NCI-H82 (cell line): ENCODE measurements around the gene TINAGL1.

ENCODE experiments used
- DNase-seq: peaks from one replicate; lab custom pipeline; 2025; lab: John Stamatoyannopoulos, UW

Gene TINAGL1

GRCh38 chr1:31568895-31569595 lies 7.3 kb upstream of the TINAGL1 start:
- DNase-seq: peak; percentile 64

DNA sequence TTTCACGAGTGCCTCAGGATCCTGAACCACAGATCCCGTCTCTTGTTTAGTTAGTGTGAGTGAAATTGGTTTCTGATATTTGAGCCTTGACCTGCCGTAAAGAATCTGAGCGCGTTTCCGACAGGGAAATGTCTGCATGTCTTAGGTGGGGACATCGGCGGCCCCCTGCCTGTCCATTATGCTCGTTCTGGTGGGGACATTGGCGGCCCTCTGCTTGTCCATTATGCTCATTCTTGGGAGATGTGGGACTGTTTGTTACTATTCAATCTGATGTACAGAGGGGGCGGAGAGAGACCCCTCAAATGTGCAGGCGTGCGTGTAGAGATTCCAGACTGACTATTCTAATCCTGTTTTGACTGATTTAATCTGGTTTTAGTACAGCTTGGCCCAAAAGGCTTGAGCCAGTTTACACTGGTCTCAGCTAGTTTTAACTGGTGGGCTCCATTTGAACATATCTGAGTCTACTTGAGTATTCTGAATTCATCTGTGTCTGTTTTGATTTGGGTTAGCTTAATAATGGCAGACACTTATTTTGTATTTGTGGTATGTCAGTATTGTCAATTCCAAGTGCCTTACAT lies 6.6 kb upstream of the TINAGL1 start:
- DNase-seq: peak; percentile 73

GRCh38 chr1:31570228-31570627 lies 6.1 kb upstream of the TINAGL1 start:
- peak; percentile 60 for DNase-seq

DNA sequence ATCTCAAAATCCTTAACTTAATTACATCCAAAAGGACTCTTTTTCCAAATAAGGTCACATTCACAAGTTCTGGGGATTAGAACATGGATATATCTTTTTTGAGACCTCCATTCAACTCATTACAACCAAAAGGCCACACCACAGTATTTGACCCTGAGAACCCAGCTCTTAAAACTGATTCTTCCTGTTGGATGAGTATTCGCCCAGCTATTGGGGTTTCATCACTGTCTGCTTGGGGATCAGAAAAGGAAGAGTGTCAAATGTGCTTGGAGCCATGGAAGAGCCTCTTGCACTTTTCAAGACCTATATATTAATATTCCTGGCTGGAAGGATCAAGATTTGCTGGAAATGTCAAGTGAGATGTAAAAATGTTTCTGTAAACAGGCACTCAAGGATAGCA lies 5.4 kb upstream of the TINAGL1 start:
- no peak for DNase-seq

DNA sequence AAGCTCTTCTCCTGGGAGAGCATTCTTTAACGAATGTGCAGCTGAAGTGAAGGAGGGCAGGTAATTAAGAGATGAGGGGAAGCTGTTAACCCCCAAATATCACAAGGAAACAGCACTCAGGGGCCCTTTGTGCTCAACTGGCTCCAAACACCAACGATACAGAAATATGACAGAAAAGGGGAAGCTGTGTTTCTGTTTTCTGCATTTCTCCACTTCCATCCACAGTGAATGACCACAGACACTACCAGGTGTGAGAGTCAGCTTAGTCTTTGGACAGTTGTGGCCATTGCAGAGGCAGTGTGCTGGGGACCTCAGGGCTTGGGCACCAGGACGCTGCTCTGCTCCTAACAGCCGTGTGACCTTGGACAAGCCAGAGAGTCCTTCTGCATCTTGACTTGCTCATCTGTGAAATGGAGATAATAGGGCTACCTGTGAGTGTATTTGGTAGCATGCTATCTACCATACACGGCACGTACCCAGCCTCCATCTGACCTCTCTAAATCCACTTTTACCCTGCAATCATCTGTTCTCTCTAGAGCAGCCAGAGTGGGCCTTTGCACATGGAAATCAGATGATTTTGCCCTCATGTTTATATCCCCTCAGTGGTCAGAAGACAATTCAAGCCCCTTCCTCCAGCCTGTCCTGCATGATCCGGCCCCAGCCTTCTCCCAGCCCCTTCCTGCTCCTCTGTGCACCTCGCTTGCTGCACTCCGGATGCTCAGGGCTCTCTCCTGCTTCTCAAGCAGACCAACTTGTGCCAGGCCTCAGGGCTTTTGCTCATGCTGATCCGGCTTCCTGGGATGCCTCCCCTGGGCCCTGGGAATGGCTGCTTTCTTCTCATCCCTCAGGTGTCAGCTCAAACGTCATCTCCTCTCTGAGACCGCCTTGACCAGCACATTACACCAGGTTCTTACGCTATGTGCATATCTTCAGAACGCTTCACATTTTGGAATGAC lies 4.7 kb upstream of the TINAGL1 start:
- no peak for DNase-seq

DNA sequence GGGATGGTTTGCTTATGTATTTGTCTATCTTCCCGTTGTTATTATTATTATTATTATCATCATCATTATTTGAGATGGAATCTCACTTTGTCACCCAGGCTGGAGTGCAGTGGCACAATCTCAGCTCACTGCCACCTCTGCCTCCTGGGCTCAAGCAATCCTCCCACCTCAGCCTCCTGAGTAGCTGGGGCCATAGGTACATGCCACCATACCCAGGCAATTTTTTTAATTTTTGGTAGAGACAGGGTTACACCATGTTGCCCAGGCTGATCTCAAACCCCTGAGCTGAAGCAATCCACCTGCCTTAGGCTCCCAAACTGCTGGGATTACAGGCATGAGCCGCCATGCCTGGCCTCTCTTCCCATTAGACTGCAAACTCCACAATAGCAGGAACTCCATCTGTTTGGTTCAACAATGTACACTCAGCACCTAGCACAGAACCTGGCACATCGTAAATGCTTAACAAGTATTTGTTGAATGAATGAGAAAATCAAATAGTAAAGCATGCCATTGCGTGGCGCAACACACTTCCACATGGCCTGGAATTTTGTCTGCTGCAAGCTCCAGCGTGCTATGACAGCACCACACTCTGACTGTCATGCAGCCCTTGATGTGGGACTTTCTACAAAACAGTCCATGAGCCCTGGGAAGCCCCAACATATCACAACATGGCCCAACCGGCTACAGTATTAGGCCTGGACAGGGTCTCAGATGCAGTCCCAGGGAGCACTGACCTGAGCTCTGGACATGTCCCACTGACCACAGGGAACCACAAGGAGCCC lies 3.8 kb upstream of the TINAGL1 start:
- no peak for DNase-seq

GRCh38 chr1:31573261-31573660 lies 3.1 kb upstream of the TINAGL1 start:
- no peak for DNase-seq

DNA sequence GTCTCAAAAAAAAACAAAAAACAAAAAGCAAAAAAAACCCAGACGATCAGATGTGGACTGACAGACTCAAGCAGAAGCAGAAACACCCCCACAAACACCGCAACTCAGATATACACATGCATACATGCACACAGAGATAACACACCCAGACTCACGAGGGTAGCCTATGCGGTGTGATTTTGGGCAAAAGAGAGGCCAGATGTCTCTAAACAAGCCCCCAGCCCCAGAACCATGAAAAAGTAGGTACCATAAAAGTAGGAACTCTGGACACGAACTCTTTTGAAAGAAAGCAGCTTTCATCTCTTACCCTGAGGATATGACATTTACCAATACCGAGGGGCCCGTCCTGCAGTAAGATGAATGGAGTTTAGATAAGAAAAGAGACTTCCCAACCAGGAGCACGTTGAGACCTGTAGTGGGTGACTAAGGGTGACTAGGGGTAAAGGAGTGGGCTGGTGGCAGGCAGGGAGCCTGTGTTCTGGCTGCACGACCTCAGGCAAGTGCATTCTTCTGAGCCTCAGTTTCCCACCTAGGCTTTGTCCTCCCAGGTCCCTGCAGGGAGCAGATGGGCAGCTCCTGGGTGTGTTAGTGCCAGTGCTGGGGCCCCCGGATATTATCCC lies 1.5 kb upstream of the TINAGL1 start:
- DNase-seq: no peak

DNA sequence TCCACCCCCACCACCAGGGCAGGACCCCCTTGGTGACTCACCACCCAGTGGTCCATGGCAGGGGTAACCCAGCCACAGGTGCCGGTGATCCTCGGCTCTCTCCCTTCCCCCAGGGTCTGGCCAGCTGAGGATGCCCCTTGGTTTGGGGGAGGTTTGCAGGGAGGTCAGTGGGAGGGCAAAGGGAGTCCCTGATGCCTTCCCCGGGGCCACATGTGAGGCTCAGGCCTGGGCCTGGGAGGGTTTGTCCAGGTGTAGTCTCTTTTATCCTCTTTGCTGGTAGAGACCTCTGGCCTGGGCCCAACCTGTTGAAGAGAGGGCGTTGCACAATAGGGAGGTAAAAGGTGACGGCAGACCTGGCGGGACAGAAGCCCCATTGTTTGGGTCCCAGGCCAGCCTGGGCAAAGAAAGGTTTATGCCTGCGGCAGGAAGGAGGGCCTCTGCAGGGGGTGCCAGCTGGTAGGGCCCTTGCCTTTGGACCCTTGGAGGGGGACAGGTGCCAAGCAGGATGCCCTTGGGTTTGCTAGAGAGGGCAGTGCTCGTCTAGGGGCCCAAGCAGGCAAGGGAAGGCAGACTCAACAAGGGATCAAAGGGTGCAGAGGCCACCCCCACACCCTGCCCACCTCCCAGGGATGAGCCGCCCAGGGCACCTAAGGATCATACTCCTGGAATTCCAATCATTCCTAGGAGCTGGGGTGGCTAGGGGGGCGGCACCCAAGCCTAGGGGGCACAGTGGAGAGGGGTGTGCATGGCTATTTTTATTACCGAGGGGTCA lies 760 bp upstream of the TINAGL1 start:
- no peak for DNase-seq

DNA sequence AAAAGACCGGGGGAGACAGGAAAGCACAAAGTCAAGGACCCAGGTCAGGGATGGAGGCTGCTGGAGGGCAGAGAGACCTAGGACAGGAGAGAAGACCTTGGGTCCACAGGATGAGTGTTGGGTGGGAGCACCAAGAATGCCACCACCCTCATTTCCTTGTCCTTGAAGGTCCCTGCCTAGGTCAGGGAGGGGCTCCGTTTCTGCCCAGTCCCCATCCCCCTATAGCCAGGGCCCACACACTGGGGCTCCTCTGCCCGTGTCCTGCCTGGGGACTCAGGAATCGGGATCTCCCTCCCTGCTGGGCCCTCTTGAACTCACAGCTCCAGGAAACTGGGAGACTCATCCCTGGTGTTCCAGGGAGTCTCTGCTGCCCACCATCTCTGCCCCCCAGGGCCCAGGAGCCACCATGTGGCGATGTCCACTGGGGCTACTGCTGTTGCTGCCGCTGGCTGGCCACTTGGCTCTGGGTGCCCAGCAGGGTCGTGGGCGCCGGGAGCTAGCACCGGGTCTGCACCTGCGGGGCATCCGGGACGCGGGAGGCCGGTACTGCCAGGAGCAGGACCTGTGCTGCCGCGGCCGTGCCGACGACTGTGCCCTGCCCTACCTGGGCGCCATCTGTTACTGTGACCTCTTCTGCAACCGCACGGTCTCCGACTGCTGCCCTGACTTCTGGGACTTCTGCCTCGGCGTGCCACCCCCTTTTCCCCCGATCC lies 584 bp downstream of the TINAGL1 start:
- DNase-seq: no peak

GRCh38 chr1:31577515-31578192 lies 1.3 kb downstream of the TINAGL1 start:
- DNase-seq: no peak

GRCh38 chr1:31579374-31579773 lies 3.1 kb downstream of the TINAGL1 start:
- no peak for DNase-seq

DNA sequence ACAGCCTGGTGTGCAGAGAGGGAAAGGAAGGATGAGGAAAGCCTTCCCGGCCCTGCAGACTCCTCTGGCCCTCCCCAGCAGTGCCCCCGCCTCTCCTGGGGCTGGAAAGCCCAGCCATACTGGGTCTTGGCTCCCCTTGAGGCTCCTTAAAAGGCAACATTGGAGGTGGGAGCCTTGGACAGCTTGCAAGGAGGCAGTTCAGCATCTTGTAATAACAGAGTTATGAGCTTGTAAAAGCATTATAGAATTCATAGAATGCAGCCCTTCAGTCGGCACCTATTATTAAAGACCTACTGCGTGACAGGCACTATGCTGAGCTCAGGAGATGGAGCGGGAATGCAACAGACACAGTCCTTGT lies 4.2 kb downstream of the TINAGL1 start:
- no peak for DNase-seq

DNA sequence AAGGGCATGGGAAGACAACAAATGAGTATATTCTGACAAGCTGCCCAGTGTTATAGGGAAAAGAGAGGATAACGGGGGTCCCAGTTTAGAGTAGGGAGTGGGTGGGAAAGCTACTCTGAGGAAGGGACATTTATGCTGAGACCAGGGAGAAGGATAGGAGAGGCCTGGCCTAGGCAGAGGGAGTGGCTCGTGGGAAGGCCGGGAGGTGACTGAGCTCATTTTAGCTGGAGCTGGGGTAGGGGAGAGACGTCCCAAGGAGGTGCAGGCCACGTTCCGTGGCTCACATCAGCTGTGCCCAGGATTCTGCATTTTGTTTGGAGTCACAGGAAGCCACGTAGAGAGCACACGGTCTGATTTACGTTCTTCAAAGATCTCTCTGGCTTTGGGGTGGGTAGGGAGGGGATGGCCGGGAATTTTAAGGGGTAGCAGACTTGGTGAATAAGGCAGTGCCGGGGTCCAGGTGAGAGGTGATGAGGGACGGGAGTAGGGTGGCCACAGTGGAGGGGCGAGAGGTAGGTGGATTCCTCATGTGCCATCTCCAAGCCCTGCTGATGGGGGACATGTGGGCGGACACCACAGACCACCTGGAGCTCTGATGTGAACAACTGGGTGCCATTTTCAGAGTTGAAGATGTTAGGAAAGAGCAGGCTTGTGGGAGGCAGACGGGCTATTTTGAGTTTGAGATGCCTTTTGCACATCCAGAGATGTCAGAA lies 4.7 kb downstream of the TINAGL1 start:
- DNase-seq: no peak

DNA sequence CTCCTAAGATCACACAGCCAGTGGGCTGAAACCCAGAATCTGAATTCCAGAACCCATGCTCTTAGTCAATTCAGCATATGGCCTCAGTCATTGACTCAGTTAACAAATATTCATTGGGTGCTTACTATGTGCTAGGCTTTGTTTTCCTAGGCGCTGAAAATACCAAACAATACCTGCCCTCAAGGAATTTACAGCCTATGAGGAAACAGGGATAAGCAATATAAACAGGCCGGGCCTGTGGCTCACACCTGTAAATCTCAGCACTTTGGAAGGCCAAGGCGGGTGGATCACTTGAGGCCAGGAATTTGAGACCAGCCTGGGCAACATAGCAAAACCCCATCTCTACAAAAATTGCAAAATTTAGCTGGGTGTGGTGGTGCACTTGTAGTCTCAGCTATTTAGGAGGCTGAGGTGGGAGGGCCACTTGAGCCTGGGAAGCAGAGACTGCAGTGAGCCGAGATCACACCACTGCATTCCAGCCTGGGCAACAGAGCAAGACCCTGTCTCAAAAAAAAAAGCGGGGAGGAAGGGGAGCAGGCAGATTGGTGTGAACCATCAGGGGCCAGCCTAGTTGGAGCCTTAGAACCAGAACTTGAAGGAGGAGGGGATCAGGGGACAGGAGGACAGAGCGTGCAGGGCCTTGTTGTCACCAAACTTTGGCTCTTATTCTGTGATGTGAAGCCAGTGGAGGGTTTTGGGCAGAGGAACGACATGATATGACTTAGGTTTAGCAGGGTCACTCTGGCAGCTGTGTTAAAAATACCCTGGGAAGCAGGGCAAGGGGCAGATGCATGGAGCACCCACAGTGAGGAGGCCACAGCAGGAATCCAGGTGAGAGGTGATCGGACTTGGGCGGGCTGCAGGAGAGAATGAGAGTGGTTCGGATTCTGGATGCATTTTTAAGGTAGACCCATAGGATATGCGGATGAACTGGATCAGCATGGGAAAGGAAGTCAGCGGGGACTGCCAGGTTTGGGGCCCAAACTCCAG lies 5.8 kb downstream of the TINAGL1 start:
- no peak for DNase-seq

GRCh38 chr1:31583082-31583994 lies 7.0 kb downstream of the TINAGL1 start:
- DNase-seq: no peak
